ENCODE measurements around the gene PCBP3. TPM values are rescaled to one million over a fixed set of nuclear protein-coding genes. Genes with fewer than 3 reads are reported as not detected.

Gene PCBP3
- total and polyA plus RNA-seq, 2 of the 13 experiments (the other 11 are each of a cell fraction or from before 2014, with no cell fraction given): not detected

DNA sequence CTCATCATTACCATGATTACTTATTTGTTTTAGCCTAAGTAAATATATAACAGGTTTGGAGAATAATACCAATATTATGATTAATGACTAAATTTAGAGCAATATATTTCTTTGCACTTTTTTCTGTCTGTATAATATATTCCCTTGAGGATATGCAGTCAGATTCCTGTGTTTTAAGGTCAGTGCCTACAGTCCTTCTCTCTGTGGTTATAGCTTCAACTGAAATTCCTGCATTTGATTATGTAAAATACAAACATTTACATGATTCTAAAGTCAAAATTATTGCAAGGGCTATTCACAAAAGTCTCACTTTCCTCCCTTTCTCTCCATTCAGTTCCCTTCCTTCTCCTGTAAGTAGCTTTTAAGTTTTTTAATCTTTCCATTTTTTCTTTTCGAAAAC lies 195.1 kb downstream of the PCBP3 start (continued):
- no peak for TF ChIP-seq HNRNPL (IDR thresholded peaks at IDR 0.05; ENCODE audit: low read depth, low read length)
- TF ChIP-seq NR2F1 (CRISPR knock-in tag; IDR thresholded peaks at IDR 0.05): no peak
- no peak for TF ChIP-seq ZNF10 (CRISPR knock-in tag; IDR thresholded peaks at IDR 0.05; ENCODE audit: borderline replicate concordance, low read depth)
- no peak for TF ChIP-seq ZNF607 (CRISPR knock-in tag; IDR thresholded peaks at IDR 0.05; ENCODE audit: borderline replicate concordance)

- CTCF ChIA-PET (ENCODE audit: low intra/inter-chr PET ratio, low total read pairs): no interaction called here
- Histone ChIP-seq H3K4me3 (replicated peaks in 1 of 3; ENCODE audit: insufficient read depth in 1 of 3, low read depth in 2 of 3, low read length in 3 of 3) (no peak overlapping the region), H4K20me1 (ENCODE audit: insufficient read depth, low read length) (no peaks in the 10 kb centered on the region), H3K27ac (ENCODE audit: extremely low read length, insufficient read depth, low read length) (no peak overlapping the region), H3K79me2 (ENCODE audit: insufficient read depth, low read length) (no peaks in the 10 kb centered on the region), H3K9me3 (ENCODE audit: low read length) (peaks cover 18% of the 10 kb centered on the region), H3K4me2 (ENCODE audit: low read depth, low read length) (no peak overlapping the region), H3K27me3 (ENCODE audit: control insufficient read depth in 1 of 2, insufficient read depth in 2 of 2, low read length in 2 of 2) (peaks cover 1 to 7% of the 10 kb centered on the region in 2 experiments; a peak in 2 of 5 replicates), H3K9ac (ENCODE audit: insufficient read depth, low read depth, low read length) (no peak overlapping the region), H2AFZ (ENCODE audit: low read length) (no peak overlapping the region), H3K4me1 (ENCODE audit: insufficient read depth, low read length) (no peaks in the 10 kb centered on the region), H3K36me3 (replicated peaks in 1 of 2; ENCODE audit: control insufficient read depth in 1 of 2, insufficient read depth in 2 of 2, low read length in 2 of 2) (no peaks in the 10 kb centered on the region)
- no TSS peak for BruUV-seq (replicated peaks)
- in situ Hi-C loops (cut with HindIII; ENCODE audit: extremely low pct_ligation_motif_present, low pct_unique_long_range_greater_than_20kb) (no loop called here), intact Hi-C loops (cut with micrococcal nuclease; ENCODE audit: unreplicated experiment) (no loop called here)
- FAIRE-seq: no peak
- POLR2A ChIA-PET: no interaction called here
- 64% methylated on average over 3 of the region's 3 CpGs for WGBS (ENCODE audit: low lambda C conversion rate)
- ATAC-seq: no peak
- DNase-seq (ENCODE audit: low spot score): no peak
- TF ChIP-seq RARA (CRISPR knock-in tag; IDR thresholded peaks at IDR 0.05): no peak
- TF ChIP-seq ONECUT2 (CRISPR knock-in tag; IDR thresholded peaks at IDR 0.05): no peak
- TF ChIP-seq ZNF383 (CRISPR knock-in tag; IDR thresholded peaks at IDR 0.05; ENCODE audit: borderline replicate concordance): no peak
- TF ChIP-seq E2F2 (CRISPR knock-in tag; IDR thresholded peaks at IDR 0.05; ENCODE audit: borderline replicate concordance): no peak
- no peak for TF ChIP-seq ZNF3 (CRISPR knock-in tag; IDR thresholded peaks at IDR 0.05)
- TF ChIP-seq ZNF652 (CRISPR knock-in tag; IDR thresholded peaks at IDR 0.05; ENCODE audit: borderline replicate concordance, low read depth): no peak
- no peak for TF ChIP-seq KLF9 (CRISPR knock-in tag; IDR thresholded peaks at IDR 0.05; ENCODE audit: low read depth)
- TF ChIP-seq LBX2 (CRISPR knock-in tag; IDR thresholded peaks at IDR 0.05; ENCODE audit: borderline replicate concordance): no peak
- TF ChIP-seq ZBTB7A (CRISPR knock-in tag; IDR thresholded peaks at IDR 0.05): no peak
- TF ChIP-seq, protein P1, sequence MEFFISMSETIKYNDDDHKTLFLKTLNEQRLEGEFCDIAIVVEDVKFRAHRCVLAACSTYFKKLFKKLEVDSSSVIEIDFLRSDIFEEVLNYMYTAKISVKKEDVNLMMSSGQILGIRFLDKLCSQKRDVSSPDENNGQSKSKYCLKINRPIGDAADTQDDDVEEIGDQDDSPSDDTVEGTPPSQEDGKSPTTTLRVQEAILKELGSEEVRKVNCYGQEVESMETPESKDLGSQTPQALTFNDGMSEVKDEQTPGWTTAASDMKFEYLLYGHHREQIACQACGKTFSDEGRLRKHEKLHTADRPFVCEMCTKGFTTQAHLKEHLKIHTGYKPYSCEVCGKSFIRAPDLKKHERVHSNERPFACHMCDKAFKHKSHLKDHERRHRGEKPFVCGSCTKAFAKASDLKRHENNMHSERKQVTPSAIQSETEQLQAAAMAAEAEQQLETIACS (CRISPR knock-in tag; IDR thresholded peaks at IDR 0.05): no peak
- TF ChIP-seq ZBTB49 (CRISPR knock-in tag; IDR thresholded peaks at IDR 0.05; ENCODE audit: borderline replicate concordance): no peak
- TF ChIP-seq NCOA2 (CRISPR knock-in tag; IDR thresholded peaks at IDR 0.05): no peak
- TF ChIP-seq PHF20 (CRISPR knock-in tag; IDR thresholded peaks at IDR 0.05): no peak
- no peak for TF ChIP-seq PRMT3 (CRISPR knock-in tag; IDR thresholded peaks at IDR 0.05; ENCODE audit: borderline replicate concordance, low read depth)
- TF ChIP-seq ZFP37 (CRISPR knock-in tag; IDR thresholded peaks at IDR 0.05; ENCODE audit: borderline replicate concordance): no peak
- no peak for TF ChIP-seq PRPF4 (IDR thresholded peaks at IDR 0.05; ENCODE audit: low read depth, low read length, poor library complexity, severe bottlenecking)
- no peak for TF ChIP-seq KAT8 (CRISPR knock-in tag; IDR thresholded peaks at IDR 0.05)
Measured at GRCh38 chr21:45839274-45839673, 195.7 kb downstream of the PCBP3 start.

All from HepG2 (cell line).